Activated effector memory CD4-positive, alpha-beta T cell treated with anti-CD3 and anti-CD28 coated beads, Interleukin-2, amount 50 U/mL, for 16 hours (primary cell): ENCODE results near the gene DRD2.
"Not testable (repeated sequence)": the region's sequence is repeated elsewhere in the genome, so short reads cannot be mapped to it uniquely, and the experiment has no call there.

ENCODE experiments used
- DNase-seq: peaks from one replicate; pipeline ENCODE4 v3.0.0-alpha.2; 2020

DRD2 gene

DNA sequence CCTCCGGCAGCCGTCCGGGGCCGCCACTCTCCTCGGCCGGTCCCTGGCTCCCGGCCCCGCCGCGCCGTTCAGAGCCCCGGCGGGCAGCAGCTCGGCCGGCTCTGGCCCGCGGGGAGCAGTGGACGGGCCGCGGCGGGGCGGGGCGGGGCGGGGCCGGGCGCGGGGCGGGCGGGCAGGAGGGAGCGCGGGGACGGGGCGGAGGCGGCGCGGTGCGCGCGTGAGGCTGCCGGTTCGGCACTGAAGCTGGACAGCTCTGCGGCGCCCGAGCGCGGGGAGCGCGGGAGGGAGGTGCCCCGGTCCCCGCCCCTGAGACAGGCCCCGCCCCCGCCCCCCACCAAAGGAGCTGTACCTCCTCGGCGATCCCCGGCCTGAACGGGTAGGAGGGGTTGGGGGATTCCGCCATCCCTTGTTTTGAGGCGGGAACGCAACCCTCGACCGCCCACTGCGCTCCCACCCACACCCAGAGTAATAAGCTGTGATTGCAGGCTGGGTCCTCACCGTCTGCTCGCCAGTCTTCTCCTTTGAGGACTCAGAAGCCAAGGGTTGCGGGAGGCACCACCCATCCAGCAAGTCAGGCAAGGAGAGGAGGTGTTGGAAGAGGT is at the start of gene DRD2:
DRD2 (minus strand) TSS at position 239 of the 602 bp plus-strand sequence. CDS start 50,747 bp downstream, outside the sequence.
- no peak for DNase-seq

DNA sequence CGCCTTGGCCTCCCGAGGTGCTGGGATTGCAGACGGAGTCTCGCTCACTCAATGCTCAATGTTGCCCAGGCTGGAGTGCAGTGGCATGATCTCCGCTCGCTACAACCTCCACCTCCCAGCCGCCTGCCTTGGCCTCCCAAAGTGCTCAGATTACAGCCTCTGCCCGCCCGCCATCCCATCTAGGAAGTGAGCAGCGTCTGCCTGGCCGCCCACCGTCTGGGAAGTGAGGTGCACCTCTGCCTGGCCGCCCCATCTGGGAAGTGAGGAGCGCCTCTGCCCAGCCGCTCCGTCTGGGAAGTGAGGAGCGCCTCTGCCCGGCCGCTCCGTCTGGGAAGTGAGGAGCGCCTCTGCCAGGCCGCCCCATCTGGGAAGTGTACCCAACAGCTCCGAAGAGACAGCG is 48.7 kb upstream of the DRD2 start:
- not testable (repeated sequence) for DNase-seq

GRCh38 chr11:113521737-113522517 is 46.7 kb upstream of the DRD2 start:
- DNase-seq, result no peak

DNA sequence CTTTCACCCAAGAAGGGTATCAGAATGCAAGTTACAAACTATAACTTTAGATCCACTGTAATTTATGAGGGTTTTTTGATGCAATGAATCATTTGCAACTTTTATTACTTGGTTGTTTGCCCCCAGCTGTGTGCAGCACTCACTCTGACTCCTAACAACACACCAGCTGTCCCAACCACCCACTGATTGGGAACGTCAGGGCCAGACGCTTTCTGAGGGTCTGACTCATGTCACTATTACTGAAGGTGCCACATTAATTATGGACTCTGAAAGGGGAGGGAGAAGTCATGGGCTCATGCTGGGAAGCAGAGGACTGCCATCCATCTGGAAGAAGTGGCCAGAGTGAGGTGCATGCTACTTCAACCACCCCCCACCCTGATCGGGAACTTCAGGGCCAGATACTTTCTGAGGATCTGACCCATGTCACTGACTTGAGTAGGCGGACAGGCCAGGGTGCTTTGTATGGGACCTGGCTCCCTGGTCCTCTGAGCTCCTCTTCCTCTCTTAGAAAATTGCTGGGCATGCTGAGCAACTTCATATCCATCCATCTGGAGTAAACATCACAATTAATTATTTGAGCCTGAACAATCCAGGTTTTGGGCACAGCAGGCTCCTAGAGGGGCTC is 44.9 kb upstream of the DRD2 start:
- no peak for DNase-seq

GRCh38 chr11:113518716-113519495 is 43.7 kb upstream of the DRD2 start:
- no peak for DNase-seq

- no peak for DNase-seq
Observed at GRCh38 chr11:113517361-113517760, 42.2 kb upstream of the DRD2 start.

- DNase-seq, result no peak
Observed at GRCh38 chr11:113514856-113515255, 39.7 kb upstream of the DRD2 start.

DNA sequence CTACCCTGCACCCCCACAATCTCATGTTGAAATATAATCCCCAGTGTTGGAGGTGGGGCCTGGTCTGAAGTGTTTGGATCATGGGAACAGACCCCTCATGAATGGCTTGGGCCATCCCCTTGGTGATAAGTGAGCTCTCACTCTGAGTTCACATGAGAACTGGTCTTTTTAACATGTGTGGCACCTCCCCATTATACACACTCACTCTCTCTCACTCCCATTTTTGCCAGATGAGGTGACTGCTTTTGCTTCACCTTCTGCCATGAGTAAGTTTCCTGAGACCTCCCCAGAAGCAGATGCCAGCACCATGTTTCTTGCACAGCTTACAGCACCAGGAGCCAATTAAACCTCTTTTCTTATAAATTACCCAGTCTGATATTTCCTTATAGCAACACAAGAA is 32.1 kb upstream of the DRD2 start:
- DNase-seq, result no peak

DNA sequence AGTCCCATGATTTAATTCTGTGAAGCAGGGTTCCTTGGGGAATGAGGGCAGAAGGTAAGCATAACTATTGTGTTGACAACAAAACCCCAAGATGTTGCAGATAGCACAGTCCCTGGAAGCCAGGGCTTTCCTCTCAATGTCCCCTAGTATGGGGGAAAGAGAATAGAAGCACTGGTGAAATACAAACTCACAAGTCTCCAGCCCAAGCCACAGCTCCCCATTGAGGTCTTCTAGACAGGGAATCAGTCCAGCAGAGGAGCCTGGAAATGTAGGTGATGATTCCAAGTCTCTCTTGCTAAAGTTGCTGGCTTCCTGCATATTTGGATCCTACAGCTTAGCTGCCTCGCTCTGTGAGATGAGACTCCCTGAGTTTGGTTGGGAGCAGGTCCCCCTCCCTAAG is 31.7 kb upstream of the DRD2 start:
- DNase-seq, result no peak

- no peak for DNase-seq
Observed at GRCh38 chr11:113506461-113506860, 31.3 kb upstream of the DRD2 start.

DNA sequence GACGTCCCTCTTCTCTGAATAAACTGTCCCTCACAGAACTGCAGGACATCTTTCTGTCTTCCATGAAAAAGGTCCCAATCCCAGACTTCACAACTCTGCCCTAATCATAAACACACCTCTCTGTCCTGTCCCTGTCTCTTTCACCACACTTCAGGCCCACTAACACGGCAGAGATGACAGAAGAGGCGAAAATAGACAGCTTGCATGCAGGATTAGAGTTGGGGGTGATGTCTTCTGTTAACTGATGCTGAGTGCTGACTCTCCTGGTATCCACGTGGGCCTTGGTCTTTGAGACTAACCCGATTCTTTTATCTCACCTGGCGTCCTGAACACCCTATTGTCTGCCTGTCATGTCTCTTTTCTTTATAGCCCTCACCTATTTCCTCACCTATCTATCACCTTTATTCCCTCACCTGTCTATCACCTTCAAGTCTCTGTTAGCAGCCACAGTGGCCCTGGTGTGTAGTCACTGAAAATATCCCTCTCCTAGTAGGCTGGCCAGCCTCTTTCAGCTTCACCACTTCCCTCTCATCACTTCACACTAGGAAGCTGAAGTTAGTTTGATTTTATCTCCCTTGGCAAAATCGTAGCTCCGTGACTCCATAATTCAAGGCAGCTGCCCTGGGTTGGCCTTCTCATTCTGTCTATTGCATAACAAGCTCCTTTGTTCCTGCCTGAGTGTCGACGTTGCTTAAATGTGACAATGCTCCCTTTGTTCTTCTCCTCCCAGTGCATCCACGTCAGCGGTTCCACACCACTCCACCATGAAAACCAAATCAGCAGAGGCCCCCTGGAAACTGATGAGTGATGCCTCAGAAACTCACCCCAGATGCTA is 30.6 kb upstream of the DRD2 start:
- DNase-seq, result no peak

- DNase-seq, result no peak
Observed at GRCh38 chr11:113505046-113505445, 29.8 kb upstream of the DRD2 start.

DNA sequence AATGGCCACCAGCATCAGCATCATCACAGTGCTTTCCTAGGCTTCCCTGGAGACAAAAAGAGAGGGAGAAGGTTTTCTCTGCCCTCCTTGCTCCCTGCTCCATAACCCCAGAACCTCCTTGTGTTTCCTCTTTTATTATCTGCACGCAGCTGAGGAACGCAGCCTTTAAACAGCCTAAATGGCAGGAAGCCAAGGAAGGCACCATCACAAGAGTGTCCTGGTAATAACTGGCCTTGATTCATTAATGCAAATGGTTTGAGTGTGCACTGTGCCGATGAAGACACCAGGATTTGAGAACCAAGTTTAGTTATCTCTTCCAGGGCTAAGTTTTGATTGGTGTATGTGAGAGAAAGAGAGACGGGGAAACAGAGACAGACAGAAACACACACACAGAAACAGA is 29.4 kb upstream of the DRD2 start:
- DNase-seq, result no peak

DNA sequence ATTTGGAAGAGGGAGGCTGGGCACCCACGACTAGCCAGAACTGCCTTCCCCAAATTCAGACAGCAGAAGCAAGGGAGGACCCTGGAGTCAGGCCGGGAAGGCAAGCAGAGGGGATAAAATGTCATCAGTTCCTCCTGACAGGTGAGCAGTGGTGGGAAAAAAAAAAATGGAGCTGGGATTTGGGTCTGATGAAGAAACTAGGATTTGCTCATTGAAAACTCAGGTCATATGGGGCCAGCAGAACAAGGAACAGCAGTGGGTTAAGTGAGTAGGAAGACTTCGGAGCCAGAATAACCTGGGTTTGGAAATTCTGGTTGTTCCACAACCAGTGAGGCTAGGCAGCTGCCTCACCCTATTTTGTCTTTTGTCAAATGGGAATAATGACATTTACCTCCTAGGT is 28.9 kb upstream of the DRD2 start:
- no peak for DNase-seq

GRCh38 chr11:113497066-113497910 is 22.1 kb upstream of the DRD2 start:
- no peak for DNase-seq

GRCh38 chr11:113496026-113496651 is 20.9 kb upstream of the DRD2 start:
- no peak for DNase-seq

- DNase-seq, result no peak
Observed at GRCh38 chr11:113494021-113494420, 18.8 kb upstream of the DRD2 start.

DNA sequence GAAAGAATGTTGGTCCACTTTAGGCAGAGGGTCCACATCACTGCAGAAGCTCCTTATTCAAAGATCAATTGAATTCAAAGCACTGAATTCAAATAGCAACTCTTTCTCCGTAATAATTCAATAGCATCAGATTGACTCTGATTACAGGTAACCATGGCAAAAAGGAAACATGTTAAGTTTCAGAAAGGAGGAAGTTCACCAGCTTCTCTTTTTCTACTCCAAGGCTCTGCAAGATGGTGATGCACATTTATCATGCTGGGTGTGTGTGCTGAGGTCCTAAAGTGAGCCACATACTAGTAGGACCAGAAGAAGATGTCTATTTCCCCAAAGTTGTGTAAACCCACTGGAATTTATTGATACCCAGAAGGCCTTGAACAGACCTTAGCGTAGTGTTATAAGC is 18.0 kb upstream of the DRD2 start:
- no peak for DNase-seq

GRCh38 chr11:113488931-113489351 is 13.7 kb upstream of the DRD2 start:
- no peak for DNase-seq

DNA sequence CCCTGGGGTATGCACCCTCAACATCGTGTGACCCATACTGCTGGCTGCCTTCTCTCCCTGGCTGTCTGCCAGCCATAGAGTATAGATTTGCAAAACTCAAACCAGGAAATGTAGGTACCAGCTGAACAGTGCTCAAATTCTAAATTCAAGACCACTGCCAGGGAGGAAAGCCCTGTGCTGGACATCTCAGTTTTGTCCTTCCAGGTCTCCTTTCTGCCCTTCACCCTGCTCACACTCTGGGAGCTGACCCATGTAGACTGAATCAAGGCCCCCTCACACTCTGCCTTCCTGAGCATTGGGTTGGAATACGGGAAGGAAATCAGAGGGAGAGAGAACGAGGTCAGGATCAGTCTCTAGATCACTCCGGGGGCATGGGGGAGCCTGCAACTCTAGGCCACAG is 12.4 kb upstream of the DRD2 start:
- no peak for DNase-seq

DNA sequence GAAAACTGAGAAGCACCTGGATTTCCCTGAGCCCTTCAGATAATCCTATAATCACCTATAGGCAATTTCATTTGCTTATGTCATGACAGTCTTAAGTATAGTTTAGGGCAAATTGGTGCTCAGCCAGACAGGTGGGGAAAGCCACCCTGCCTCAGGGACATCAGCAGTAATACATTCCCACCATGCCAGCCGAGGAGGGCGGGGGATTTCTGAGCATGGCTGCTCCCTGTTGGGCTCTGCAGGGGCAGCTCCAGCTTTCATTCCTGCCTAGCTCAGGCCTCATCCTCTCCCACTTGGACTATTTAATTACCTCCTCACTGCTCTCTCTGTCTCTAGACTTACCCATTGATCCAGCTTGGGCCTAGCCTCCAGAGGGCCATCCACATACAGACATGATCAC is 9.0 kb upstream of the DRD2 start:
- DNase-seq, result no peak
